Choroid plexus epithelial cell (primary cell): ENCODE data around the gene CYP4F22.

ENCODE experiments used
- DNase-seq: peaks from one replicate; pipeline ENCODE4 v3.0.0-alpha.2; 2010; ENCODE audit warnings: low read depth
- H3K4me3 ChIP-seq: 2 replicates; pipeline ENCODE4 v1.5.1; 2011; ENCODE audit warnings: low read depth, mild to moderate bottlenecking, control low read depth, low read length, moderate library complexity
- CTCF ChIP-seq: conservative IDR thresholded peaks from 2 replicates; pipeline ENCODE4 v1.5.1; 2011; ENCODE audit warnings: low read depth, mild to moderate bottlenecking, control low read depth, inconsistent platforms, low read length, moderate library complexity

The CYP4F22 gene

GRCh38 chr19:15508035-15508710, at the start of gene CYP4F22:
Gene CYP4F22, plus strand, starts transcription at chr19:15508525. Its CDS starts 16,812 bp downstream, at chr19:15525337.
- TF ChIP-seq CTCF: no peak
- no peak for DNase-seq
- H3K4me3 ChIP-seq: no peak within 1 kb of the TSS

- no peak for TF ChIP-seq CTCF
- DNase-seq: no peak
- no peak overlapping the region for H3K4me3 ChIP-seq
Observed at GRCh38 chr19:15461694-15462093, 46.6 kb upstream of the CYP4F22 start.

- no peak for TF ChIP-seq CTCF
- DNase-seq: no peak
- H3K4me3 ChIP-seq: no peak overlapping the region
Observed at GRCh38 chr19:15463861-15464371, 44.4 kb upstream of the CYP4F22 start.

- no peak for DNase-seq
- no peak for TF ChIP-seq CTCF
- H3K4me3 ChIP-seq: no peak within 1 kb of the TSS
Observed at GRCh38 chr19:15464394-15465385, 43.6 kb upstream of the CYP4F22 start, which contains the start of gene RASAL3. Gene RASAL3, minus strand, starts transcription at chr19:15464544. Its CDS starts 186 bp downstream, at chr19:15464358.

GRCh38 chr19:15466851-15467733, 41.2 kb upstream of the CYP4F22 start:
- H3K4me3 ChIP-seq: no peak overlapping the region
- DNase-seq: peak; percentile 82
- TF ChIP-seq CTCF: no peak

GRCh38 chr19:15467734-15468214, 40.6 kb upstream of the CYP4F22 start:
- H3K4me3 ChIP-seq: no peak overlapping the region
- no peak for DNase-seq
- no peak for TF ChIP-seq CTCF
